A673 (cell line): ENCODE data around the gene GULP1.

Experiments
- CTCF ChIP-seq: fragments of 300-800, 200-600 bp; sonication (generic); conservative IDR thresholded peaks from 2 replicates; pipeline ENCODE4 v1.5.1; 2017; ENCODE audit warnings: low read depth, mild to moderate bottlenecking, antibody characterized with exemption, low read length, moderate library complexity, mixed read lengths
- EZH2 ChIP-seq: fragments of 200-600 bp; sonication (generic); IDR thresholded peaks from 2 replicates; pipeline ENCODE4 v1.6.1; 2017; ENCODE audit warnings: borderline replicate concordance, low read depth, mild to moderate bottlenecking, mixed read lengths, antibody characterized with exemption, low read length; ENCODE audit not compliant: poor library complexity, severe bottlenecking

DNA sequence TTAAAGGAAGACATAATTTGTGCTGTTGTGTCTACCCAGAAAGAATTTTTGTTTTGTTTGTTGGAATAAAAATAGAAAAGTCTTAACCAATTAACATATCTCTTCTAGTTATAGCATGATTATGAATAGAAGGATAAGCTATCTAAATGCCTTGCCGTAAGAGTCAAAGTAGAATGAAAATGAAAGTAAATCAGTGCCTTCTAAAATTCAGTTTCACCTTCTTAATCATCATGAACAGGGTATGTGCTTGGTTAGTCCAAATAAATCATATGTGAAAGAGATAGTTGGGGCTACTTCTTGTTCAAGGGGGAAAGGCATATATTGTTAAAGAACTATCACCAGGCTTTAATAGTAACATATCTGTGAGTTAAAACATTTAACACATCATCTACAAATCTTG, 91.5 kb downstream of the GULP1 start:
- TF ChIP-seq CTCF: no peak
- TF ChIP-seq EZH2: no peak
